Transverse colon (tissue), 4 donors: ENCODE measurements around the gene SULT1A2.

Experiments
- EP300 ChIP-seq: sonication (generic); formaldehyde crosslinking; IDR thresholded peaks from one replicate; pipeline ENCODE4 v1.6.1; 2017; ENCODE audit warnings: antibody characterized with exemption, low read depth
- POLR2A ChIP-seq: fragments of 450-650 bp; IDR thresholded peaks from one replicate; pipeline ENCODE4 v1.6.1; 2016; ENCODE audit warnings: antibody characterized with exemption, mild to moderate bottlenecking, moderate library complexity
- POLR2AphosphoS5 ChIP-seq, 3 donors: sonication (generic); formaldehyde crosslinking; IDR thresholded peaks; one replicate each; pipeline ENCODE4 v1.6.1; 2016; ENCODE audit warnings: antibody characterized with exemption in 3 of 3
- TF ChIP-seq, protein P1 (sequence below), 5 experiments: fragments of 200-600 bp in 3 of 5; fragments of 450-650 bp in 2 of 5; sonication (generic) in 3 of 5; IDR thresholded peaks; 1 replicate in 2 of 5; 2 replicates in 3 of 5; pipeline ENCODE4 v1.5.1; 2016 to 2017; ENCODE audit warnings: antibody characterized with exemption in 5 of 5, inconsistent platforms in 3 of 5, mild to moderate bottlenecking in 2 of 5, moderate library complexity in 1 of 5

DNA sequence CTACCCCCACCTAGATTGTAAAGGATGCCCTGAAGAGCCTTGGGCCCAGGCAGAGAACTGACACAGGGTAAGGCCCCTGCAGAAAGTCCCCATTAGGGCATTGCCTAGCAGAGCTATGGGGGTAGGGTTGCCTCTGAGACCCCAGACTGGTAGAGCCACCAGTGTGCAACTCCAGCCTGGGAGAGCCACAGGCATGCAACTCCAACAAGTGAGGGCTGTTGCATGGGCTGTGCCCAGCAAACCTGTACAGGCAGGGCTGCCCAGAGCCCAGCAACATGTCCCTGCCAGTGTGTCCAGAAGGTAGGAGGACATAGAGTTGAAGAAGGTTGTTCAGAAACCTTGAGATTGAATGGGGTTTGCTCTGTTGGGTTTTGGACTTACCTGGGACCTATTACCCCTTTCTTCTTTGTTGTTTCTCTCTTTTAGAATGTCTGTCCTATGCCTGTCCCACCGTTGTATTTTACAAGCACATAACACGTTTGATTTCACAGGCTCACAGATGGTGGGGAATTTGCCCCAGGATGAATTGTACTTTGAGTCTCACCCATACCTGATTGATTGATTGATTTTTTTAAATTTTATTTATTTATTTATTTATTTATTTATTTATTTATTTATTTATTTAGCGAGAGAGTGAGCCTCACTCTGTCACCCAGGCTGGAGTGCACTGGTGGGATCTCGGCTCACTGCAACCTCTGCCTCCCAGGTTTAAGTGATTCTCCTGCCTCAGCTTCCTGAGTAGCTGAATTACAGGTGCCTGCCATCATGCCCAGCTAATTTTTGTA, 26.7 kb downstream of the SULT1A2 start:
- TF ChIP-seq POLR2AphosphoS5 (IDR thresholded peaks at IDR 0.05) (no peak), POLR2A (no peak), EP300 (no peak)
- TF ChIP-seq, protein P1, sequence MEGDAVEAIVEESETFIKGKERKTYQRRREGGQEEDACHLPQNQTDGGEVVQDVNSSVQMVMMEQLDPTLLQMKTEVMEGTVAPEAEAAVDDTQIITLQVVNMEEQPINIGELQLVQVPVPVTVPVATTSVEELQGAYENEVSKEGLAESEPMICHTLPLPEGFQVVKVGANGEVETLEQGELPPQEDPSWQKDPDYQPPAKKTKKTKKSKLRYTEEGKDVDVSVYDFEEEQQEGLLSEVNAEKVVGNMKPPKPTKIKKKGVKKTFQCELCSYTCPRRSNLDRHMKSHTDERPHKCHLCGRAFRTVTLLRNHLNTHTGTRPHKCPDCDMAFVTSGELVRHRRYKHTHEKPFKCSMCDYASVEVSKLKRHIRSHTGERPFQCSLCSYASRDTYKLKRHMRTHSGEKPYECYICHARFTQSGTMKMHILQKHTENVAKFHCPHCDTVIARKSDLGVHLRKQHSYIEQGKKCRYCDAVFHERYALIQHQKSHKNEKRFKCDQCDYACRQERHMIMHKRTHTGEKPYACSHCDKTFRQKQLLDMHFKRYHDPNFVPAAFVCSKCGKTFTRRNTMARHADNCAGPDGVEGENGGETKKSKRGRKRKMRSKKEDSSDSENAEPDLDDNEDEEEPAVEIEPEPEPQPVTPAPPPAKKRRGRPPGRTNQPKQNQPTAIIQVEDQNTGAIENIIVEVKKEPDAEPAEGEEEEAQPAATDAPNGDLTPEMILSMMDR (IDR thresholded peaks at IDR 0.05) = no peak
